ENCODE data around the gene PVALEF. TPM values are rescaled to one million over a fixed set of nuclear protein-coding genes. Genes with fewer than 3 reads are reported as not detected.

Gene PVALEF
- total and polyA plus RNA-seq, 2 of the 8 experiments (the other 6 are each of a cell fraction or from before 2014, with no cell fraction given) = 0.03 TPM; not detected in 1

- TF ChIP-seq SP4 (IDR thresholded peaks at IDR 0.05; ENCODE audit: low read length) (no peak), ATF2 (IDR thresholded peaks at IDR 0.05; ENCODE audit: low read length) (no peak), CHD2 (IDR thresholded peaks at IDR 0.05; ENCODE audit: low read length) (no peak), RFX5 (IDR thresholded peaks at IDR 0.05; ENCODE audit: borderline replicate concordance, low read depth, low read length) (no peak), ATF3 (IDR thresholded peaks at IDR 0.05; ENCODE audit: insufficient read depth, low read depth, low read length) (no peak)
Observed at GRCh38 chr17:81187586-81188490, 22.5 kb downstream of the PVALEF start (continued).
